Activated CD4-positive, alpha-beta T cell treated with anti-CD3 and anti-CD28 coated beads, Interleukin-2, amount 10 ng/mL, durations not matched to agents 24 days and 14 days (primary cell): Measurements from ENCODE around the gene GABARAP. TPM values are rescaled to one million over a fixed set of nuclear protein-coding genes. Genes with fewer than 3 reads are reported as not detected.
"Not testable (repeated sequence)": the region's sequence is repeated elsewhere in the genome, so short reads cannot be mapped to it uniquely, and the experiment has no call there.

Experiments
- DNase-seq: peaks from one replicate; pipeline ENCODE4 v3.0.0; 2022
- H3K27ac Mint-ChIP-seq: one replicate; pipeline ENCODE4 v1.8.0; 2022; ENCODE audit warnings: mild to moderate bottlenecking, mixed read lengths
- H3K27me3 Mint-ChIP-seq: one replicate; pipeline ENCODE4 v1.8.0; 2022; ENCODE audit warnings: mixed read lengths
- H3K36me3 Mint-ChIP-seq: one replicate; pipeline ENCODE4 v1.8.0; 2022; ENCODE audit warnings: low read depth, mild to moderate bottlenecking, mixed read lengths
- H3K4me1 Mint-ChIP-seq: one replicate; pipeline ENCODE4 v1.8.0; 2021; ENCODE audit warnings: mixed read lengths
- H3K4me3 Mint-ChIP-seq: one replicate; pipeline ENCODE4 v1.8.0; 2022; ENCODE audit warnings: mild to moderate bottlenecking, moderate library complexity, mixed read lengths
- H3K9me3 Mint-ChIP-seq: one replicate; pipeline ENCODE4 v1.8.0; 2021; ENCODE audit warnings: mixed read lengths
- intact Hi-C: fragments of 100-400 bp; cut with micrococcal nuclease; formaldehyde crosslinking; loops from one replicate; pipeline ENCODE4 v1.15.1; 2023
- total RNA-seq: library from RNA; stranded (reverse); gene quantifications from 2 replicates; pipeline ENCODE4 v1.2.3, GENCODE V29; 2022

GABARAP gene
- total RNA-seq, 1 donor from 2014 or later = 124 TPM

DNA sequence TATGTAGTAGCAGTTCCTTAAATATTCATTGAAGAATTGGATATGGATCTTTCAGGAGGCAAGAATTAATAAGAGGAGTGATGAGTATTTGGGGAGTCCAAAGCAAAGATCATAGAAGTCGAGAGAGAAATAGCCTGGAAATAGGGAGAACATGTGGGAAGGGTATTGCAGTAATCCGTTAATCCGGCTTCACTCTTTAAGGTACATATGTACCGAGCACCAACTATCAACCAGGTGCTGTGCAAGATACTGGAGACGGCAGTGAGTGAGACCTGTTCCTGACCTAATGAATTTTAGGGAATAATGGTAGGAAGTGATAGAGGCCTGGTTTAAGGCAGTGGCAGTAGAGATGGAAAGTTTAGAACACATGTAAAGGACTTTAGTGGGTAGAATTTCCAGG, 10.8 kb upstream of the GABARAP start:
- no peak for DNase-seq
- Mint-ChIP-seq H3K4me1 (peaks cover 44% of the 10 kb centered on the region), H3K27ac (peak overlapping the region; percentile 100), H3K9me3 (no peaks in the 10 kb centered on the region), H3K4me3 (peak overlapping the region; percentile 95), H3K36me3 (peaks cover 47% of the 10 kb centered on the region), H3K27me3 (no peaks in the 10 kb centered on the region)
- intact Hi-C loops = loop anchor here (2.0 to 5.0 kb wide), 3 partner anchors 38 to 434 kb away; partner anchors contain the start of genes SENP3, TP53 and WRAP53

DNA sequence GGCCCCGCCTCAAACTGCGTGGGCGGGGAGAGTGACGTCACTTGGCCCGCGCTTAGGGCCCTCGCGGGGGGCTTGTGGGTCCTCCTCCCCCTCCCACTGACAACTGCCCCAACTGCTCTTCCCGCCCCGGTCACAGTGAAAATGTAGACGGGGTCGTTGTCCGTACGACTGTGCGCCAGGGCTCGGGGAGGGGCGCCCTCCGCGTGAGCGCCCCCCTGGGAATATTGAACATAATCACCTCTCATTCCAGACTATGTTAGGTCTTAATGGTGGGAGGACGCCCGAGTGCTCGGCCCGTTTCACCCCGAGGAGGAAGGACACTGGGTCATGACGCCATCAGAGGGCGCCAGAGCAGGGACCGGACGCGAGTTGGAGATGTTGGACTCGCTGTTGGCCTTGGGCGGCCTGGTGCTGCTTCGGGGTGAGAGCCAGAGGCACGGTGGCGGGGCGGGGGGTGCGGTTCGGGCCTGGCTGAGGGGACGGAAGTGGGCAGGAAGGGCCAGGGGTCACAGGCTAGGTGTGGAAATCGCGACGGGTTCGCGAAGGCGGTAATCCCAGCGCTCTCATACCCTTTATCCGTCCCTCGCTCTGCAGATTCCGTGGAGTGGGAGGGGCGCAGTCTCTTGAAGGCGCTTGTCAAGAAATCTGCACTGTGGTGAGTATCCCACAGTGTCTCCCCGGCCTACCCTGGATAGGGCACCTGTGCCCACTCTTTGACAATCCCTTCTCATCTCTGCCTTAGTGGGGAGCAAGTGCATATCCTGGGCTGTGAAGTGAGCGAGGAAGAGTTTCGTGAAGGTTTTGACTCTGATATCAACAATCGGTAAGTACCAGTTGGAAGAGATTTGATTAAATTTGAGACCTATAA, 10.2 kb upstream of the GABARAP start, which contains the start of gene ELP5:
TSS of gene ELP5 (plus strand) at position 40 of the 868 bp plus-strand sequence. CDS start at position 376, 336 bp downstream.
- H3K27me3 Mint-ChIP-seq = no peaks in the 10 kb centered on the region
- no peaks in the 10 kb centered on the region for H3K9me3 Mint-ChIP-seq
- intact Hi-C loops = loop anchor here (1.0 to 5.0 kb wide), 6 partner anchors 9 to 435 kb away; partner anchors contain the start of genes EIF5A, PHF23, SENP3 and TP53
- H3K4me3 Mint-ChIP-seq = peak within 1 kb of the TSS; percentile 95
- H3K36me3 Mint-ChIP-seq = peaks cover 46% of the 10 kb centered on the region
- peak; percentile 97 for DNase-seq
- H3K4me1 Mint-ChIP-seq = peaks cover 45% of the 10 kb centered on the region
- H3K27ac Mint-ChIP-seq = peak within 1 kb of the TSS; percentile 100

DNA sequence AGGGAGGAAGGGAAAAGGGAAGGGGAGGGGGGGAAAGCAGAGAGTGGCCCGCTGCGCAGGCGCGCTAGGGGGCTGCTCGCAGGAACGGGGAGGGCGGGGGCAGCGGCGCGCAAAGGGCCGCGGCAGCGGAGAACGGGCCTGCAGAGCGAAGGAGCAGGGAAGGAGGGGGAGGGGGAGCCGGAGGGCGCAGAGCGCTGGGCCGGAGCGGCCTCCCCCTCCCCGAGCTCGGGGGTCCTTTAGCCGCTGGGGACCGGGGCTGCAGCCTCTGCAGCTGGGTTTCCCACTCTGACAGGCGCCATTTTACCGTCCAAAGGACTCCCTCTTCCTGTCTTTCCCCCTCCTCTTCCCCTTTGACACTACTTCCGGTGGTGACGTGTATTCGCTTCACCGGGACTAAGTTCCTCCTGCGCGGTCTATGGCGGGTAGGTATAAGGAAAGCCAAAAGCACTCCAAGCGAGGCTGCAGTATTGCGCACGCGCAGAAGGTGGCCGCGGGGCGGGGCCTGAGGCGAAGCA, 9.5 kb upstream of the GABARAP start, which contains the start of gene CTDNEP1:
TSS of gene CTDNEP1 (minus strand) at position 74 of the 515 bp plus-strand sequence. CDS start 438 bp downstream, outside the sequence.
- Mint-ChIP-seq H3K27me3 (no peaks in the 10 kb centered on the region), H3K4me3 (peak within 1 kb of the TSS; percentile 95), H3K27ac (peak within 1 kb of the TSS; percentile 100), H3K36me3 (peaks cover 43% of the 10 kb centered on the region), H3K9me3 (no peaks in the 10 kb centered on the region), H3K4me1 (peaks cover 46% of the 10 kb centered on the region)
- peak; percentile 100 for DNase-seq
- intact Hi-C loops = loop anchor here (1.0 to 5.0 kb wide), 6 partner anchors 8 to 436 kb away; partner anchors contain the start of genes EIF5A, PHF23, SENP3 and TP53

DNA sequence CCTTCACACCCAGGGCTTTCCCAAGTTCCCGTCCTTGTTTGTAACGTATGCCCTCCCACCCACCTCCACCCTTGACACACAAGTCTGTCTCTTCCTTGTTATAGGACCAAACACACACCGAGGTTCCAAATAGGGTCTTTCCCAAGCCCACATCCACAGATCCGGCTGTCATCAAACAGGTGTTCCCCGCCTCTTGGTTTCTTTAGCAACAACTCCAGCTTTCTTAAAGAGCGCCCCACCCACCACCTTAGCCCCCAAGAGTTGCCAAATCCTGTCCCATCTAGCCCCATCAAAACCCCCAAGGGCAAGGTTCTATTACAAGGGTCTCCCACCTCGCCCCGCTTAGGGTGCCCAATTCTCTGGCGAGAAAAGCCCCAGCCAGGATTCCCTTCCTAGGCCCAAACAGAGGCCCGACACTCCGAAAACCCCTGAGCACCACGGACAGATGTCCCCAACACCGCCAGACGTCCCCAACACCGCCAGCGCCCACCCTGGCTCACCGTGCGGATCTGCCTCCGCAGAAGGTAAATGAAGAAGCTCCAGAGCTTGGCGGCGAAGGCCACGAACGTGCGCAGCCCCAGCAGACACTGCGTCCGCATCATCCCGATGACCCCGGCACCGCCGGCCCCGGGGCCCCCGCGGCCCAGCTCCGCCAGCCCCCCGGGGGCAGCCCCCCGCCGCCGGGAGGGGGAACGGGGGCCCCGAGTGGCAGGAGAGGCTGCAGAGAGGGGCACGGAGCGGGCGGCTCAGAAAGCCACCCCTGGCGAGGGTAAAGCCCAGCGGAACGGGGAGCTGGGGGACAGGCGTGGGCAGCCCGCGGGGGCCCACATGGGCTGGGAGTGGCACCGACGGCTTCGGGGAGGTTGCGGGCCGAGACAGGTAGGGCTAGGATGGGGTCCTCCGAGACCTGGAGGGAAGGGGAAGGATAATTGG, 8.7 kb upstream of the GABARAP start:
- peak overlapping the region; percentile 95 for H3K4me3 Mint-ChIP-seq
- H3K9me3 Mint-ChIP-seq = no peaks in the 10 kb centered on the region
- peaks cover 52% of the 10 kb centered on the region for H3K4me1 Mint-ChIP-seq
- peaks cover 45% of the 10 kb centered on the region for H3K36me3 Mint-ChIP-seq
- no peaks in the 10 kb centered on the region for H3K27me3 Mint-ChIP-seq
- peak; percentile 76 for DNase-seq
- peak overlapping the region; percentile 100 for H3K27ac Mint-ChIP-seq
- intact Hi-C loops = loop anchor here (5.0 kb wide), 2 partner anchors 311 to 436 kb away; partner anchors contain the start of genes SENP3, TP53 and WRAP53

DNA sequence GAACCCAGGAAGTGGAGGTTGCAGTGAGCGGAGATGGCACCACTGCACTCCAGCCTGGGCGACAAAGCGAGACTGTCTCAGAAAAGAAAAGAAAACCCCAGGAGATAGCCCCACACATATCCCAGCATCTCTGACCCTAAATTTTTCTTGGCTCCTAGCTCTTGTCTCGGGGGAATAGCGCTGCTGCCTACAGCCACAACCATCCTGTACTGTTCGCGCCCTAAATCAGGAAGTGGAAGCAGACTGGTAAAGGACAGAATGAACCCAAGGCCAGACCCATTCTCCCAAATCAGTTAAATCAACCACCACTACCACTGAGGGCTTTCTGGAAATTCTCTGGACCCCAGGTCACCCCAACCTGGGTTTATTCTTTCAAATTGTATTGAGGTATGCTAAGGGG, 7.6 kb upstream of the GABARAP start:
- H3K9me3 Mint-ChIP-seq = no peaks in the 10 kb centered on the region
- H3K4me3 Mint-ChIP-seq = peak overlapping the region; percentile 95
- no peak for DNase-seq
- no peaks in the 10 kb centered on the region for H3K27me3 Mint-ChIP-seq
- peaks cover 44% of the 10 kb centered on the region for H3K36me3 Mint-ChIP-seq
- peaks cover 52% of the 10 kb centered on the region for H3K4me1 Mint-ChIP-seq
- peak overlapping the region; percentile 95 for H3K27ac Mint-ChIP-seq
- intact Hi-C loops = loop anchor here (5.0 kb wide), 2 partner anchors 312 to 437 kb away; partner anchors contain the start of genes SENP3, TP53 and WRAP53

DNA sequence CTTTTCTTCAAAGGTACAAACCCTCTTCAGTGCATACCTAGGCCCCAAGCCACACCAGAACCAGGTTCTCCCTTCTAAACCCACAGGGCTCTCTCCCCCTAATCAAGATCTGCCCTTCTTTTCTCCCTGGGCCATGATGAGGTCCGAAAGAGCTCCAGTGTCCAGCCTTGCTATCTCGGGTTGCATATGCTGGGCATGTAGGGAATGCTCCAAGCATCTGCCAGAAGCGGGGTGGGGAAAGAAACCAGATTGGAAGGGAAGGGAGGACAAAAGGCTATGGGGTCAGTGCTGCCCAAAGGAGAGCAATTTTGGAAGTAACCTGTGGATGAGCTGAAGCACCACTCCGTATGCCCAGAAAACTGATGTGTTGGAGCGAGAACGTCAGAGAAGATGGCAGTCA, 7.0 kb upstream of the GABARAP start:
- no peaks in the 10 kb centered on the region for H3K9me3 Mint-ChIP-seq
- no peaks in the 10 kb centered on the region for H3K27me3 Mint-ChIP-seq
- H3K4me1 Mint-ChIP-seq = peaks cover 50% of the 10 kb centered on the region
- intact Hi-C loops = no loop called here
- peak overlapping the region; percentile 71 for H3K27ac Mint-ChIP-seq
- peaks cover 45% of the 10 kb centered on the region for H3K36me3 Mint-ChIP-seq
- DNase-seq = no peak
- peak overlapping the region; percentile 95 for H3K4me3 Mint-ChIP-seq

DNA sequence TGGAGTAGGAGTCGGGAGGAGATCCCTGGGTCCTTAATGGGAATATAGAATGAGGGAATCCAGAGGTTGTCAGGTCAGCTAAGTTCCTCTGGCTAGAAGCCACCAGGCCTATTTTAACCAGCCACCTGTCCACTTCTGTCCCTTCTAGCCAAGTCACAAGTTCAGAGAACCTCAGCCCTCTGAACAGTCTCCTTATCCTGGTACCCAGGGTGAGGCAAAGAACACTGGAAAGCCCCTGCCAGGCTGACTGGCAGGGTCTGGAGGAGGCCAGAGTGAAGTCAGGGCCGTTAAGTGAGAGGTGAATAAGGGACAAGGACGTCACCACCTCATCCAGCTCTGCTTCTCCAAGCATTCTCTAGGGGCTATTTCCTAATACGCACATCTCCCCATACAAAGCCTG, 6.5 kb upstream of the GABARAP start:
- DNase-seq = no peak
- H3K4me1 Mint-ChIP-seq = peaks cover 47% of the 10 kb centered on the region
- H3K4me3 Mint-ChIP-seq = peak overlapping the region; percentile 95
- intact Hi-C loops = no loop called here
- no peaks in the 10 kb centered on the region for H3K9me3 Mint-ChIP-seq
- H3K27ac Mint-ChIP-seq = no peak overlapping the region
- peaks cover 46% of the 10 kb centered on the region for H3K36me3 Mint-ChIP-seq
- no peaks in the 10 kb centered on the region for H3K27me3 Mint-ChIP-seq

DNA sequence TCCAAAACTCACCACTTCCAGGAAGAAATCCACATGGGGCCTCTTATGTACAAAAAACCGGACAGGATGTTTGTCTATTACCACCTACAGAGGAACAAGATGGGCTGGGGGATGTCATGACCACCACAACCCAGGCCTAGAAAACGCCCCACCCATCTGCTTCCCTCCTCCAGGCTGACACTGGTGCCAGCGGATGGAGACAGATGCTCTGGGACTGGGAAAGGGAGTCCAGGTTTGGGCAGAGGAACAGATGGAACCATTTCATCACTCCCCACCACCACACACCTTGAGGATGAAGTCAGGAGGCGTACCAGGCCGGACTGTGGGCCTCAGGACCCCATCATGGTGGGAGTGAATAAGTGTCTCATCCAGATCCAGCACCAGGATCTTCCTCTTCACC, 4.5 kb upstream of the GABARAP start:
- H3K27ac Mint-ChIP-seq = peak overlapping the region; percentile 20
- DNase-seq = no peak
- no peaks in the 10 kb centered on the region for H3K27me3 Mint-ChIP-seq
- H3K36me3 Mint-ChIP-seq = peaks cover 39% of the 10 kb centered on the region
- no peak overlapping the region for H3K4me3 Mint-ChIP-seq
- peaks cover 45% of the 10 kb centered on the region for H3K4me1 Mint-ChIP-seq
- intact Hi-C loops = no loop called here
- no peaks in the 10 kb centered on the region for H3K9me3 Mint-ChIP-seq

DNA sequence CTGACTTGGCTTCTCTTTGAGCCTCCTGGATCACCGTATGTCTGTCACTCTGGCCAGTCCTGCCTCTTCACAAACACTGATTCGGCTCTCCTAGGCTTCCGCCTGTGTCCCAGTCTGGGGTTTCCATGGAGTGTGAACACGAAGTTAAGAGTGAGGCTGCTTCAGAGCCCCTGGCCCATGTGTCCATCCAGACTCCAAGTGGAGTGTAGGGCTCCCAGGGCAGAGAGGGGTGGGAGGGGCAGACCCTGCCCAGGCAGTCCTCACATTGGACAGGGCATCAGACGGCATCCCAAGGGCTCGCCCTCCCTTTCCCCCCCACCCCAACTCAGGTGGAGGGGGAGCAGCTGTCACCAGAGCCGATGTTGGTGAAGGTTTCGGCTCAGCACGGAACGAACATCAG, 1.6 kb upstream of the GABARAP start:
- Mint-ChIP-seq H3K4me1 (peaks cover 47% of the 10 kb centered on the region), H3K36me3 (peaks cover 45% of the 10 kb centered on the region), H3K4me3 (peak overlapping the region; percentile 85)
- intact Hi-C loops = loop anchor here (1.0 to 2.0 kb wide), 2 partner anchors 8 to 71 kb away; partner anchors contain the start of genes ELP5 and GPS2
- not testable (repeated sequence) for H3K27me3 Mint-ChIP-seq, H3K27ac Mint-ChIP-seq, DNase-seq, H3K9me3 Mint-ChIP-seq

DNA sequence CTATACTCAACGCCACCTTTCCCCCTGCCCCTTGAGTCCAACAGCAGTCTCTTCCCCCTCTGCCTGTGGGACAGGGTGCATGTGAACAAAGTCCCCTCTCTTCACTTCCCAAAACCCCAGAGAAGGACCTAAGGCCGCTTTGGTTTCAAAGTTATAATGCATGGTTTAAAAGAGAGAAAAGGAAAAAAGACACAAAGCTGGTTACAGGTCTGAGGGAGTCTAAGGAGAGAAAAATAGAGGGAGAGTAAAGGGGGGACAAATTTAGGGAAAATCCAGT, 1.1 kb upstream of the GABARAP start:
- H3K27me3 Mint-ChIP-seq = no peaks in the 10 kb centered on the region
- peak overlapping the region; percentile 85 for H3K4me3 Mint-ChIP-seq
- no peak for DNase-seq
- intact Hi-C loops = loop anchor here (1.0 to 2.0 kb wide), 2 partner anchors 9 to 71 kb away; partner anchors contain the start of genes ELP5 and GPS2
- peak overlapping the region; percentile 82 for H3K27ac Mint-ChIP-seq
- peaks cover 46% of the 10 kb centered on the region for H3K36me3 Mint-ChIP-seq
- no peaks in the 10 kb centered on the region for H3K9me3 Mint-ChIP-seq
- H3K4me1 Mint-ChIP-seq = peaks cover 43% of the 10 kb centered on the region

DNA sequence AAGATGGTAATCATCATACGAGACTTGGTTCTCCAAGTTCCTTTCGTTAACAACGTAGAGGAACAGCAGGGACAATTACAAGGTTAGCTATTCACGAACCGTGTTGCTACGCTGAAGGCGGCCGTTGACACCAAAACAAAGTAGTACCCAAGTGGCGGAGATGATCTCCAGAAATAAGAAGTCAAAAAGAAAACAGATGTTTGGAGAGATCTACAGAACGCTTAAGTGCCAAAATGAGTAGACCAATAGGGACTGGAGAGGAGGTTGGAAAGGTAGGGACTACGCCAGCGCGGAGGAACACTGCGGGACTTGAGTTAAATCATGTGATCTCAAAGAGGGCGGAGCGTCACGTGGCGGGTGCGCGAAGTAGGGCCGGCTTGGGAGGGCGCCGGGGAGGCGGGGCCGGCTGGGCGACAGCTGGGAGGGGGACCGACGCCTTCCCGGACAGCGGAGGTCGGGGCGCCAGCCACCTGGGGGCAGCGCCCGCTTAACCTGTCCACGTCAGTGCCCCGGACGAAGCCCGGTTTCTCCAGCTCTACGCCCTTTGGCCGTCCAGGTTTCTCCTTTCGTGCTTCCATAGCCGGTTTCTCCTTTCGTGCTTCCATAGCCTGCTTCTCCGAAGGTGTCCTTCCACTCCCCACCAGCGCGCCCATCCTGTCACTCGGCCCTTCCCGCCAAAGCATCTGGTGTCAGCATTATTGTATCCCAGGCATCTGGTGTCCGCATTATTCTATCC, 636 bp upstream of the GABARAP start:
- peak overlapping the region; percentile 85 for H3K4me3 Mint-ChIP-seq
- no peaks in the 10 kb centered on the region for H3K9me3 Mint-ChIP-seq
- peak overlapping the region; percentile 91 for H3K27ac Mint-ChIP-seq
- peak; percentile 98 for DNase-seq
- H3K36me3 Mint-ChIP-seq = peaks cover 46% of the 10 kb centered on the region
- intact Hi-C loops = loop anchor here (1.0 to 2.0 kb wide), 2 partner anchors 9 to 72 kb away; partner anchors contain the start of genes ELP5 and GPS2
- H3K27me3 Mint-ChIP-seq = no peaks in the 10 kb centered on the region
- peaks cover 42% of the 10 kb centered on the region for H3K4me1 Mint-ChIP-seq

DNA sequence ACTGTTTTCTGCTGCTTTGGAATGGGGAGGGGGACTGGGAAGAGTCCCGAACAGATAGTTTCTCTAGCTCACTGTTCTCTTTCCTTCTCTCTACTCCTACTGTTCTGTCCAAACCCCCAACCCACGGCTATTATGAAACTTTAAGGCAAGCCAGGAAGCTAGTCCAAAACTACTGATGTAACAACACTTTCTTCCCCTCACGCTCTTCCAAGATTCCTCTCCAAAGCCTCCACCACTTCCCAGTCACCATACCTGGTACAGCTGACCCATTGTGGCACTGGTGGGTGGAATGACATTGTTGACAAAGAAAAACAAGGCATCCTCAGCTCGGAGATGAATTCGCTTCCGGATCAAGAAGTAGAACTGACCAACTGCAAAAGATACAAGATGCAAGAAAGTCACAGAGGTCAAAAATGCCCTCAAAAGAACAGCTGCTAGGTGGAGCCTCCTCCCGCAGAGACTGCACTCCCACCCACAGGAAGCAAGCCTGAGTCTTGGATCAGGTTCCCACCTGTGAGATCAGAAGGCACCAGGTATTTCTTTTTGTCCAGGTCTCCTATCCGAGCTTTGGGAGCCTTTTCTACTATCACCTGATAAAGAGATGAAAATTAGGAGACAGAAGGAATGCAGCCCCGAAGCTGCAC, 1.0 kb downstream of the GABARAP start:
- intact Hi-C loops = no loop called here
- Mint-ChIP-seq H3K27me3 (no peaks in the 10 kb centered on the region), H3K36me3 (peaks cover 47% of the 10 kb centered on the region), H3K4me3 (peak overlapping the region; percentile 85), H3K27ac (peak overlapping the region; percentile 91), H3K9me3 (no peaks in the 10 kb centered on the region), H3K4me1 (peaks cover 43% of the 10 kb centered on the region)
- DNase-seq = no peak
